HepG2 (cell line): ENCODE results near the gene DNAJC5. TPM values are rescaled to one million over a fixed set of nuclear protein-coding genes. Genes with fewer than 3 reads are reported as not detected.

Experiments used
- AKAP8 ChIP-seq: sonication (generic); formaldehyde crosslinking; IDR thresholded peaks from 2 replicates; pipeline ENCODE4 v1.5.1; 2020; ENCODE audit warnings: mild to moderate bottlenecking, missing genetic modification reagents
- BCLAF1 ChIP-seq: fragments of 450-650 bp; IDR thresholded peaks from 2 replicates; pipeline ENCODE4 v1.6.1; 2017; ENCODE audit warnings: mild to moderate bottlenecking
- CBX5 ChIP-seq: sonication (generic); formaldehyde crosslinking; IDR thresholded peaks from 2 replicates; pipeline ENCODE4 v1.4.0; 2020; ENCODE audit warnings: missing genetic modification reagents, borderline replicate concordance
- CTCF ChIP-seq: sonication (generic); formaldehyde crosslinking; IDR thresholded peaks from 2 replicates; pipeline ENCODE4 v1.5.0; 2020; ENCODE audit warnings: mild to moderate bottlenecking, missing genetic modification reagents, moderate library complexity
- DDIT3 ChIP-seq: sonication (generic); formaldehyde crosslinking; IDR thresholded peaks from 2 replicates; pipeline ENCODE4 v1.4.0; 2020; ENCODE audit warnings: mild to moderate bottlenecking, missing genetic modification reagents
- ETV5 ChIP-seq: IDR thresholded peaks from 2 replicates; pipeline ENCODE4 v1.6.1; 2018; ENCODE audit warnings: missing biosample characterization, missing genetic modification reagents, inconsistent platforms, borderline replicate concordance
- GTF2F1 ChIP-seq: fragments of 150-350 bp; IDR thresholded peaks from 2 replicates; pipeline ENCODE4 v1.6.1; 2014; ENCODE audit warnings: low read length
- HNRNPLL ChIP-seq: fragments of 200-400 bp; formaldehyde crosslinking; IDR thresholded peaks from 2 replicates; pipeline ENCODE4 v1.6.1; 2017; ENCODE audit warnings: mild to moderate bottlenecking, low read depth, low read length; ENCODE audit not compliant: poor library complexity, severe bottlenecking
- HOXA9 ChIP-seq: sonication (generic); formaldehyde crosslinking; IDR thresholded peaks from 2 replicates; pipeline ENCODE4 v1.8.1; 2022; ENCODE audit warnings: missing genetic modification reagents, mild to moderate bottlenecking, moderate library complexity, borderline replicate concordance
- MXD1 ChIP-seq: sonication (generic); formaldehyde crosslinking; IDR thresholded peaks from 2 replicates; pipeline ENCODE4 v1.4.0; 2020; ENCODE audit warnings: mild to moderate bottlenecking, missing genetic modification reagents
- SAP130 ChIP-seq: IDR thresholded peaks from 2 replicates; pipeline ENCODE4 v1.6.1; 2016; ENCODE audit warnings: low read depth
- TBP ChIP-seq: sonication (generic); formaldehyde crosslinking; IDR thresholded peaks from 2 replicates; pipeline ENCODE4 v1.5.0; 2020; ENCODE audit warnings: missing genetic modification reagents
- TFDP1 ChIP-seq: IDR thresholded peaks from 2 replicates; pipeline ENCODE4 v1.6.1; 2016; ENCODE audit warnings: missing compliant biosample characterization, missing genetic modification reagents, borderline replicate concordance
- THAP9 ChIP-seq: sonication (generic); formaldehyde crosslinking; IDR thresholded peaks from 2 replicates; pipeline ENCODE4; 2020; ENCODE audit warnings: missing genetic modification reagents, mild to moderate bottlenecking, borderline replicate concordance
- ZBTB21 ChIP-seq: sonication (generic); formaldehyde crosslinking; IDR thresholded peaks from 2 replicates; pipeline ENCODE4 v1.4.0; 2020; ENCODE audit warnings: missing genetic modification reagents
- ZFP41 ChIP-seq: sonication (generic); formaldehyde crosslinking; IDR thresholded peaks from 2 replicates; pipeline ENCODE4 v1.4.0; 2020; ENCODE audit warnings: mild to moderate bottlenecking, missing genetic modification reagents, borderline replicate concordance
- ZNF253 ChIP-seq: sonication (generic); formaldehyde crosslinking; IDR thresholded peaks from 2 replicates; pipeline ENCODE4 v1.8.0; 2022; ENCODE audit warnings: mild to moderate bottlenecking, missing genetic modification reagents, borderline replicate concordance
- ZNF354B ChIP-seq: sonication (generic); formaldehyde crosslinking; IDR thresholded peaks from 2 replicates; pipeline ENCODE4 v1.8.0; 2022; ENCODE audit warnings: mild to moderate bottlenecking, missing genetic modification reagents
- ZNF446 ChIP-seq: sonication (generic); formaldehyde crosslinking; IDR thresholded peaks from 2 replicates; pipeline ENCODE4 v1.5.0; 2020; ENCODE audit warnings: mild to moderate bottlenecking, missing genetic modification reagents
- ZNF589 ChIP-seq: sonication (generic); formaldehyde crosslinking; conservative IDR thresholded peaks from 2 replicates; pipeline ENCODE4 v1.8.0; 2022; ENCODE audit warnings: mild to moderate bottlenecking, moderate library complexity, missing genetic modification reagents
- ZNF768 ChIP-seq: sonication (generic); formaldehyde crosslinking; IDR thresholded peaks from 2 replicates; pipeline ENCODE4 v1.4.0; 2020; ENCODE audit warnings: missing genetic modification reagents
- polyA plus RNA-seq, 8 experiments: library from polyadenylated mRNA; depleted of rRNA in 3 of 8; stranded (reverse) in 7 of 8; unstranded in 1 of 8; fragments of >200 nt; fragmentation: Illumina TruSeq in 4 of 8; extraction: Trizol in 4 of 8; gene quantifications; 2 replicates each; pipeline versions ENCODE4 v1.2.1 to v1.2.3, GENCODE V29; 2011 to 2016; ENCODE audit warnings: low read depth in 4 of 8, missing spikeins in 1 of 8, mixed read lengths in 1 of 8; ENCODE audit not compliant: insufficient read depth in 1 of 8
- total RNA-seq, 5 experiments: library from RNA; depleted of rRNA; stranded (reverse); fragments of >200 nt; fragmentation: Illumina TruSeq; extraction: Trizol; gene quantifications; 2 replicates each; pipeline ENCODE4 v1.2.3, GENCODE V29; 2016; ENCODE audit warnings: low read depth in 1 of 5

The DNAJC5 gene
- total and polyA plus RNA-seq, 2 of the 13 experiments (the other 11 are each of a cell fraction or from before 2014, with no cell fraction given) = 42.8 to 64.5 TPM

GRCh38 chr20:63953764-63954429, 59.0 kb downstream of the DNAJC5 start (continued):
- TF ChIP-seq ZFP41 (CRISPR knock-in tag) = 0 out of 2 replicates have a peak, but pooled peaks have one; percentile 28
- TF ChIP-seq THAP9 (CRISPR knock-in tag) = no peak
- no peak for TF ChIP-seq HOXA9 (CRISPR knock-in tag)
- TF ChIP-seq AKAP8 = peak; percentile 42; the same call in 1 of the 2 replicates
- no peak for TF ChIP-seq HNRNPLL
- TF ChIP-seq GTF2F1 = no peak
- TF ChIP-seq TBP (CRISPR knock-in tag) = no peak
- no peak for TF ChIP-seq ZBTB21 (CRISPR knock-in tag)
- TF ChIP-seq ZNF768 (CRISPR knock-in tag) = no peak
- no peak for TF ChIP-seq BCLAF1
- no peak for TF ChIP-seq ZNF589 (CRISPR knock-in tag)
- TF ChIP-seq ZNF446 = no peak
- TF ChIP-seq ZNF354B (CRISPR knock-in tag) = no peak
- no peak for TF ChIP-seq SAP130 (CRISPR knock-in tag)
- TF ChIP-seq ETV5 (CRISPR knock-in tag) = no peak
- no peak for TF ChIP-seq MXD1 (CRISPR knock-in tag)
- no peak for TF ChIP-seq CTCF (CRISPR knock-in tag)
- TF ChIP-seq TFDP1 = no peak
- TF ChIP-seq ZNF253 (CRISPR knock-in tag) = 0 out of 2 replicates have a peak, but pooled peaks have one; percentile 20
- TF ChIP-seq CBX5 = no peak; the same call in 1 of the 2 replicates
- TF ChIP-seq DDIT3 (CRISPR knock-in tag) = no peak
